ENCODE measurements around the gene KCNG2.

DNA sequence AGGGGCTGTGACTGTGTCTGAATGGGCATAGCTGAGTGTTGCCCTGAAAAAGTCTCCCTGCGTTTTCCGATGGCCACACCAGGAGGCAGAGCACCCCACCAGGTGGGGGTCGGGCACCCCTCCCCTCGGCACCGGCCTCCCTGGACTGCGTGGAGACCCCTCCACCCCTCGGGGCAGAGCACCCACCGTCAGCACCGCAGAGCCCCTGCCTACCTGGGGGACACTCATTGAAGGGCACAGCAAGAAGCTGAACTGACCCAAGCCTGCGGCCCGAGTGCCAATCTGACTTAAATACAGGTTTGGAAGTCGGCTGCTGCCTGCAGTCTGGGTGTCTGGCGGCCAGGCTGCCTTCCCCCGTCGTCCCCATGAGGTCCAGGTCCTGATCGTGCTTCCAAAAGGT, 69.9 kb downstream of the KCNG2 start:
- TF ChIP-seq, protein P1, sequence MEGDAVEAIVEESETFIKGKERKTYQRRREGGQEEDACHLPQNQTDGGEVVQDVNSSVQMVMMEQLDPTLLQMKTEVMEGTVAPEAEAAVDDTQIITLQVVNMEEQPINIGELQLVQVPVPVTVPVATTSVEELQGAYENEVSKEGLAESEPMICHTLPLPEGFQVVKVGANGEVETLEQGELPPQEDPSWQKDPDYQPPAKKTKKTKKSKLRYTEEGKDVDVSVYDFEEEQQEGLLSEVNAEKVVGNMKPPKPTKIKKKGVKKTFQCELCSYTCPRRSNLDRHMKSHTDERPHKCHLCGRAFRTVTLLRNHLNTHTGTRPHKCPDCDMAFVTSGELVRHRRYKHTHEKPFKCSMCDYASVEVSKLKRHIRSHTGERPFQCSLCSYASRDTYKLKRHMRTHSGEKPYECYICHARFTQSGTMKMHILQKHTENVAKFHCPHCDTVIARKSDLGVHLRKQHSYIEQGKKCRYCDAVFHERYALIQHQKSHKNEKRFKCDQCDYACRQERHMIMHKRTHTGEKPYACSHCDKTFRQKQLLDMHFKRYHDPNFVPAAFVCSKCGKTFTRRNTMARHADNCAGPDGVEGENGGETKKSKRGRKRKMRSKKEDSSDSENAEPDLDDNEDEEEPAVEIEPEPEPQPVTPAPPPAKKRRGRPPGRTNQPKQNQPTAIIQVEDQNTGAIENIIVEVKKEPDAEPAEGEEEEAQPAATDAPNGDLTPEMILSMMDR (conservative IDR thresholded peaks at IDR 0.05): no peak
- TF ChIP-seq EZH2 (IDR thresholded peaks at IDR 0.05; ENCODE audit: low read depth): no peak
